ENCODE data around the gene FAM193A.

- TF ChIP-seq CTCF (optimal IDR thresholded peaks at IDR 0.05 in 1 of 3, IDR thresholded peaks at IDR 0.05 in 1 of 3, conservative IDR thresholded peaks at IDR 0.05 in 1 of 3; ENCODE audit: extremely low read depth in 1 of 3, insufficient read depth in 2 of 3, low read length in 3 of 3) = no peak
- TF ChIP-seq EZH2 (IDR thresholded peaks at IDR 0.05; ENCODE audit: low read length) = no peak
Measured at GRCh38 chr4:2615821-2616220, 79.4 kb downstream of the FAM193A start.
